ENCODE data around the gene HIVEP3.

- TF ChIP-seq POLR2A (IDR thresholded peaks at IDR 0.05) (no peak), CTCF (IDR thresholded peaks at IDR 0.05) (no peak)
Measured at GRCh38 chr1:41806472-41807155, 112.1 kb downstream of the HIVEP3 start.
